AG09319 (cell line): ENCODE measurements around the gene LPA.
A peak's percentile ranks its signal among the peaks of the same experiment; 100 is the strongest.

Experiments used
- DNase-seq: peaks from one replicate; pipeline ENCODE4 v3.0.0-alpha.2; 2010; ENCODE audit warnings: low read depth; ENCODE audit errors: extremely low read depth
- CTCF ChIP-seq: IDR thresholded peaks from 2 replicates; pipeline ENCODE4 v1.5.1; 2011; ENCODE audit warnings: low read depth, mild to moderate bottlenecking, inconsistent platforms, low read length, moderate library complexity

Gene LPA

GRCh38 chr6:160519603-160520042 lies 144.5 kb downstream of the LPA start:
- no peak for DNase-seq
- peak; percentile 97 for TF ChIP-seq CTCF

- TF ChIP-seq CTCF = no peak
- no peak for DNase-seq
Measured at GRCh38 chr6:160519133-160519532, 144.9 kb downstream of the LPA start.

GRCh38 chr6:160513836-160514235 lies 150.2 kb downstream of the LPA start:
- no peak for TF ChIP-seq CTCF
- no peak for DNase-seq

- TF ChIP-seq CTCF = no peak
- no peak for DNase-seq
Measured at GRCh38 chr6:160510976-160511617, 153.0 kb downstream of the LPA start.

GRCh38 chr6:160510199-160510598 lies 153.9 kb downstream of the LPA start:
- no peak for TF ChIP-seq CTCF
- no peak for DNase-seq

- DNase-seq = no peak
- no peak for TF ChIP-seq CTCF
Measured at GRCh38 chr6:160509610-160510009, 154.5 kb downstream of the LPA start.

GRCh38 chr6:160508599-160508998 lies 155.5 kb downstream of the LPA start:
- no peak for TF ChIP-seq CTCF
- DNase-seq = no peak
